ENCODE data around the gene PSMC2. TPM values are rescaled to one million over a fixed set of nuclear protein-coding genes. Genes with fewer than 3 reads are reported as not detected.
A peak's percentile ranks its signal among the peaks of the same experiment; 100 is the strongest.

Gene PSMC2
- polyA plus RNA-seq (ENCODE audit: insufficient read length in 3 of 3): 100 to 1,000 TPM in 2 of 3 donors, 10 to 100 TPM in 1; 94.8 to 125 (median 113) TPM
- long read RNA-seq, donor 1, transcript PSMC2-201 (12 exons, 2,637 nt): major isoform, 27 of 40 reads
- long read RNA-seq, donor 1, partial matches to known transcripts: 13 of 40 reads
- long read RNA-seq, donor 1, other reads (novel, unspliced or antisense): 0 of 40 reads
- long read RNA-seq, donor 2, transcript PSMC2-201 (12 exons, 2,637 nt): major isoform, 20 of 39 reads
- long read RNA-seq, donor 2, partial matches to known transcripts: 18 of 39 reads
- long read RNA-seq, donor 2, other reads (novel, unspliced or antisense): 0 of 39 reads
- long read RNA-seq, donor 3, transcript PSMC2-201 (12 exons, 2,637 nt): major isoform, 58 of 78 reads
- long read RNA-seq, donor 3, partial matches to known transcripts: 20 of 78 reads
- long read RNA-seq, donor 3, other reads (novel, unspliced or antisense): 0 of 78 reads
- long read RNA-seq, donor 4, transcript PSMC2-201 (12 exons, 2,637 nt): major isoform, 43 of 50 reads
- long read RNA-seq, donor 4, partial matches to known transcripts: 7 of 50 reads
- long read RNA-seq, donor 4, other reads (novel, unspliced or antisense): 0 of 50 reads
- long read RNA-seq, donor 5: 0 reads
- long read RNA-seq, donor 6, transcript PSMC2-201 (12 exons, 2,637 nt): major isoform, 25 of 55 reads
- long read RNA-seq, donor 6, partial matches to known transcripts: 29 of 55 reads
- long read RNA-seq, donor 6, other reads (novel, unspliced or antisense): 0 of 55 reads
- long read RNA-seq, donor 7, transcript PSMC2-201 (12 exons, 2,637 nt): major isoform, 28 of 64 reads
- long read RNA-seq, donor 7, partial matches to known transcripts: 36 of 64 reads
- long read RNA-seq, donor 7, other reads (novel, unspliced or antisense): 0 of 64 reads
- long read RNA-seq, donor 8: 0 reads
- long read RNA-seq, donor 9, transcript PSMC2-201 (12 exons, 2,637 nt): major isoform, 23 of 30 reads
- long read RNA-seq, donor 9, partial matches to known transcripts: 7 of 30 reads
- long read RNA-seq, donor 9, other reads (novel, unspliced or antisense): 0 of 30 reads
- long read RNA-seq, donor 10, transcript PSMC2-201 (12 exons, 2,637 nt): major isoform, 22 of 57 reads
- long read RNA-seq, donor 10, partial matches to known transcripts: 35 of 57 reads
- long read RNA-seq, donor 10, other reads (novel, unspliced or antisense): 0 of 57 reads
- long read RNA-seq, donor 11, transcript PSMC2-201 (12 exons, 2,637 nt): major isoform, 34 of 48 reads
- long read RNA-seq, donor 11, partial matches to known transcripts: 13 of 48 reads
- long read RNA-seq, donor 11, other reads (novel, unspliced or antisense): 0 of 48 reads
- long read RNA-seq, donor 12, transcript PSMC2-201 (12 exons, 2,637 nt): major isoform, 12 of 23 reads
- long read RNA-seq, donor 12, partial matches to known transcripts: 11 of 23 reads
- long read RNA-seq, donor 12, other reads (novel, unspliced or antisense): 0 of 23 reads
- long read RNA-seq, donor 13: 0 reads
- long read RNA-seq, donor 14, transcript PSMC2-201 (12 exons, 2,637 nt): major isoform, 31 of 44 reads
- long read RNA-seq, donor 14, partial matches to known transcripts: 12 of 44 reads
- long read RNA-seq, donor 14, other reads (novel, unspliced or antisense): 0 of 44 reads
- long read RNA-seq, donor 15, transcript PSMC2-201 (12 exons, 2,637 nt): major isoform, 20 of 26 reads
- long read RNA-seq, donor 15, partial matches to known transcripts: 6 of 26 reads
- long read RNA-seq, donor 15, other reads (novel, unspliced or antisense): 0 of 26 reads
- long read RNA-seq, donor 16, transcript PSMC2-201 (12 exons, 2,637 nt): major isoform, 108 of 149 reads
- long read RNA-seq, donor 16, partial matches to known transcripts: 41 of 149 reads
- long read RNA-seq, donor 16, other reads (novel, unspliced or antisense): 0 of 149 reads

GRCh38 chr7:103347507-103348267, at the start of gene PSMC2:
Gene PSMC2 (plus strand): TSS chr7:103347643. CDS start chr7:103347712, 69 bp downstream.
- DNase-seq (ENCODE audit: extremely low read depth in 1 of 11, low read depth in 9 of 11, low spot score in 4 of 11): peak; percentile 85 to 96 (median 90)

GRCh38 chr7:103297837-103298179, 49.6 kb upstream of the PSMC2 start:
- DNase-seq (ENCODE audit: extremely low read depth in 1 of 11, low read depth in 9 of 11, low spot score in 4 of 11): no peak

- DNase-seq (ENCODE audit: extremely low read depth in 1 of 11, low read depth in 9 of 11, low spot score in 4 of 11): no peak
Measured at GRCh38 chr7:103299660-103300059, 47.8 kb upstream of the PSMC2 start.

- no peak for DNase-seq (ENCODE audit: extremely low read depth in 1 of 11, low read depth in 9 of 11, low spot score in 4 of 11)
Measured at GRCh38 chr7:103301441-103301840, 46.0 kb upstream of the PSMC2 start.

GRCh38 chr7:103307503-103308231, 39.8 kb upstream of the PSMC2 start:
- DNase-seq (ENCODE audit: extremely low read depth in 1 of 11, low read depth in 9 of 11, low spot score in 4 of 11): no peak

GRCh38 chr7:103314852-103315251, 32.6 kb upstream of the PSMC2 start:
- no peak for DNase-seq (ENCODE audit: extremely low read depth in 1 of 11, low read depth in 9 of 11, low spot score in 4 of 11)

GRCh38 chr7:103316380-103316941, 31.0 kb upstream of the PSMC2 start:
- no peak for DNase-seq (ENCODE audit: extremely low read depth in 1 of 11, low read depth in 9 of 11, low spot score in 4 of 11)

GRCh38 chr7:103317009-103317408, 30.4 kb upstream of the PSMC2 start:
- DNase-seq (ENCODE audit: extremely low read depth in 1 of 11, low read depth in 9 of 11, low spot score in 4 of 11): peak in 1 of 11 donors; percentile 2

- no peak for DNase-seq (ENCODE audit: extremely low read depth in 1 of 11, low read depth in 9 of 11, low spot score in 4 of 11)
Measured at GRCh38 chr7:103325744-103326143, 21.7 kb upstream of the PSMC2 start.

- no peak for DNase-seq (ENCODE audit: extremely low read depth in 1 of 11, low read depth in 9 of 11, low spot score in 4 of 11)
Measured at GRCh38 chr7:103336761-103337160, 10.7 kb upstream of the PSMC2 start.

GRCh38 chr7:103338864-103339263, 8.6 kb upstream of the PSMC2 start:
- no peak for DNase-seq (ENCODE audit: extremely low read depth in 1 of 11, low read depth in 9 of 11, low spot score in 4 of 11)

GRCh38 chr7:103341466-103341865, 6.0 kb upstream of the PSMC2 start:
- DNase-seq (ENCODE audit: extremely low read depth in 1 of 11, low read depth in 9 of 11, low spot score in 4 of 11): no peak

GRCh38 chr7:103343332-103343731, 4.1 kb upstream of the PSMC2 start:
- DNase-seq (ENCODE audit: extremely low read depth in 1 of 11, low read depth in 9 of 11, low spot score in 4 of 11): no peak

GRCh38 chr7:103343758-103344452, 3.5 kb upstream of the PSMC2 start:
- DNase-seq (ENCODE audit: extremely low read depth in 1 of 11, low read depth in 9 of 11, low spot score in 4 of 11): peak in 6 of 11 donors; percentile 9 to 44 (median 14)

- DNase-seq (ENCODE audit: extremely low read depth in 1 of 11, low read depth in 9 of 11, low spot score in 4 of 11): peak; percentile 73 to 91 (median 83)
Measured at GRCh38 chr7:103344453-103345149, 2.8 kb upstream of the PSMC2 start, which contains the start of gene DNAJC2. Gene DNAJC2 (minus strand): TSS chr7:103344767. CDS start chr7:103344622, 145 bp downstream.
